ENCODE results near the gene TTC28. TPM values are rescaled to one million over a fixed set of nuclear protein-coding genes. Genes with fewer than 3 reads are reported as not detected.

Gene TTC28
- total and polyA plus RNA-seq, 2 donors (not counting 3 experiments of a cell fraction or from before 2014, with no cell fraction given), result 16.5 to 51.1 TPM

- H4K20me1 ChIP-seq (replicated peaks; ENCODE audit: control insufficient read depth, extremely low read depth, insufficient read depth, low read length), result no peaks in the 10 kb centered on the region
- no peaks in the 10 kb centered on the region for H3K4me1 ChIP-seq (ENCODE audit: control insufficient read depth, extremely low read depth, insufficient read depth, low read length)
- dilution Hi-C loops (cut with MboI; ENCODE audit: extremely low pct_ligation_motif_present, low sequenced_read_pairs) (no loop called here), intact Hi-C loops (cut with micrococcal nuclease) (no loop called here)
- POLR2A ChIA-PET, result no interaction called here
- no peak overlapping the region for H3K4me2 ChIP-seq (ENCODE audit: insufficient read depth, low read length)
- CTCF ChIA-PET, result interaction anchor here (0.9 to 1.1 kb wide), 2 partner anchors 10 to 344 kb away, joined by 3 read pairs; no protein-coding TSS in a partner anchor
- H3K9me1 ChIP-seq (replicated peaks; ENCODE audit: control insufficient read depth, extremely low read depth, insufficient read depth, low read length), result no peaks in the 10 kb centered on the region
- no peaks in the 10 kb centered on the region for H3K27me3 ChIP-seq (ENCODE audit: control insufficient read depth in 2 of 2, insufficient read depth in 2 of 2, low read length in 2 of 2)
- H3K79me2 ChIP-seq (ENCODE audit: control insufficient read depth, insufficient read depth, low read length), result no peaks in the 10 kb centered on the region
- H3K9me3 ChIP-seq (replicated peaks; ENCODE audit: control insufficient read depth, insufficient read depth, low read length), result no peaks in the 10 kb centered on the region
- H3K9ac ChIP-seq (replicated peaks; ENCODE audit: extremely low read depth, insufficient read depth, low read length), result no peak overlapping the region
- H3K36me3 ChIP-seq (ENCODE audit: control insufficient read depth in 2 of 2, extremely low read depth in 1 of 2, insufficient read depth in 2 of 2, low read length in 2 of 2), result no peaks in the 10 kb centered on the region
- no peak for TF ChIP-seq EZH2 (IDR thresholded peaks at IDR 0.05; ENCODE audit: borderline replicate concordance, low read depth, low read length, severe bottlenecking)
- no peak for TF ChIP-seq GATA2 (IDR thresholded peaks at IDR 0.05; ENCODE audit: insufficient read depth, insufficient read length, low read depth, low read length)
- TF ChIP-seq MAX (IDR thresholded peaks at IDR 0.05; ENCODE audit: insufficient read depth, insufficient read length), result no peak
- TF ChIP-seq, protein P1, sequence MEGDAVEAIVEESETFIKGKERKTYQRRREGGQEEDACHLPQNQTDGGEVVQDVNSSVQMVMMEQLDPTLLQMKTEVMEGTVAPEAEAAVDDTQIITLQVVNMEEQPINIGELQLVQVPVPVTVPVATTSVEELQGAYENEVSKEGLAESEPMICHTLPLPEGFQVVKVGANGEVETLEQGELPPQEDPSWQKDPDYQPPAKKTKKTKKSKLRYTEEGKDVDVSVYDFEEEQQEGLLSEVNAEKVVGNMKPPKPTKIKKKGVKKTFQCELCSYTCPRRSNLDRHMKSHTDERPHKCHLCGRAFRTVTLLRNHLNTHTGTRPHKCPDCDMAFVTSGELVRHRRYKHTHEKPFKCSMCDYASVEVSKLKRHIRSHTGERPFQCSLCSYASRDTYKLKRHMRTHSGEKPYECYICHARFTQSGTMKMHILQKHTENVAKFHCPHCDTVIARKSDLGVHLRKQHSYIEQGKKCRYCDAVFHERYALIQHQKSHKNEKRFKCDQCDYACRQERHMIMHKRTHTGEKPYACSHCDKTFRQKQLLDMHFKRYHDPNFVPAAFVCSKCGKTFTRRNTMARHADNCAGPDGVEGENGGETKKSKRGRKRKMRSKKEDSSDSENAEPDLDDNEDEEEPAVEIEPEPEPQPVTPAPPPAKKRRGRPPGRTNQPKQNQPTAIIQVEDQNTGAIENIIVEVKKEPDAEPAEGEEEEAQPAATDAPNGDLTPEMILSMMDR (IDR thresholded peaks at IDR 0.05; ENCODE audit: extremely low read depth in 1 of 2, insufficient read depth in 1 of 2, low read depth in 1 of 2, low read length in 2 of 2), result no peak
- no peak for TF ChIP-seq POLR2AphosphoS5 (IDR thresholded peaks at IDR 0.05; ENCODE audit: insufficient read depth, low read depth, low read length)
- no peak for TF ChIP-seq MYC (IDR thresholded peaks at IDR 0.05; ENCODE audit: low read depth, low read length)
- TF ChIP-seq JUN (IDR thresholded peaks at IDR 0.05; ENCODE audit: borderline replicate concordance, insufficient read depth, insufficient read length, low read depth), result no peak
- TF ChIP-seq FOS (IDR thresholded peaks at IDR 0.05; ENCODE audit: borderline replicate concordance, insufficient read depth, low read length), result no peak
- no peak for TF ChIP-seq POLR2A (IDR thresholded peaks at IDR 0.05; ENCODE audit: low read depth, low read length)
- H3K4me3 ChIP-seq (replicated peaks in 1 of 3; ENCODE audit: insufficient read depth in 1 of 3, low read depth in 1 of 3, low read length in 3 of 3), result no peak overlapping the region
- H2AFZ ChIP-seq (ENCODE audit: low read depth, low read length), result no peak overlapping the region
- no TSS peak for BruUV-seq (replicated peaks)
- no peak overlapping the region for H3K27ac ChIP-seq (ENCODE audit: insufficient read depth, low read depth, low read length)
- DNase-seq (ENCODE audit: low read depth, low spot score) (no peak), FAIRE-seq (no peak)
Observed at GRCh38 chr22:28250036-28250695, 429.5 kb downstream of the TTC28 start.

Measured in endothelial cell of umbilical vein (primary cell).